ENCODE measurements around the gene RGS6.

The RGS6 gene

GRCh38 chr14:72094844-72095582, 162.8 kb downstream of the RGS6 start:
- TF ChIP-seq POLR2AphosphoS5 (IDR thresholded peaks at IDR 0.05; ENCODE audit: low read depth, low read length) (no peak), SPI1 (IDR thresholded peaks at IDR 0.05; ENCODE audit: low read depth, low read length) (peak; percentile 49)
- FAIRE-seq (no peak), DNase-seq (ENCODE audit: insufficient read length, low spot score) (no peak)

GRCh38 chr14:72097173-72097783, 165.0 kb downstream of the RGS6 start:
- DNase-seq (ENCODE audit: insufficient read length, low spot score) (no peak), FAIRE-seq (no peak)
- TF ChIP-seq TAF1 (IDR thresholded peaks at IDR 0.05; ENCODE audit: low read depth, low read length), result no peak
- no peak for TF ChIP-seq POLR2AphosphoS5 (IDR thresholded peaks at IDR 0.05; ENCODE audit: low read depth, low read length)
- TF ChIP-seq POLR2A (IDR thresholded peaks at IDR 0.05; ENCODE audit: low read depth, low read length), result no peak
- no peak for TF ChIP-seq POU2F2 (IDR thresholded peaks at IDR 0.05; ENCODE audit: low read depth, low read length)
- TF ChIP-seq PAX5 (IDR thresholded peaks at IDR 0.05; ENCODE audit: insufficient read depth, low read length, severe bottlenecking), result no peak
- TF ChIP-seq SPI1 (IDR thresholded peaks at IDR 0.05; ENCODE audit: low read depth, low read length), result no peak

- TF ChIP-seq PAX5 (IDR thresholded peaks at IDR 0.05; ENCODE audit: insufficient read depth, low read length, severe bottlenecking) (no peak), POLR2A (IDR thresholded peaks at IDR 0.05; ENCODE audit: low read depth, low read length) (no peak), SPI1 (IDR thresholded peaks at IDR 0.05; ENCODE audit: low read depth, low read length) (no peak), POLR2AphosphoS5 (IDR thresholded peaks at IDR 0.05; ENCODE audit: low read depth, low read length) (no peak), POU2F2 (IDR thresholded peaks at IDR 0.05; ENCODE audit: low read depth, low read length) (no peak), TAF1 (IDR thresholded peaks at IDR 0.05; ENCODE audit: low read depth, low read length) (no peak)
- DNase-seq (ENCODE audit: insufficient read length, low spot score) (no peak), FAIRE-seq (no peak)
These were observed 166.0 kb downstream of the RGS6 start for GRCh38 chr14:72098210-72098609.

GRCh38 chr14:72099566-72099965, 167.3 kb downstream of the RGS6 start:
- DNase-seq (ENCODE audit: insufficient read length, low spot score), result no peak
- TF ChIP-seq PAX5 (IDR thresholded peaks at IDR 0.05; ENCODE audit: insufficient read depth, low read length, severe bottlenecking) (no peak), POLR2AphosphoS5 (IDR thresholded peaks at IDR 0.05; ENCODE audit: low read depth, low read length) (no peak), TAF1 (IDR thresholded peaks at IDR 0.05; ENCODE audit: low read depth, low read length) (no peak), SPI1 (IDR thresholded peaks at IDR 0.05; ENCODE audit: low read depth, low read length) (no peak), POU2F2 (IDR thresholded peaks at IDR 0.05; ENCODE audit: low read depth, low read length) (no peak), POLR2A (IDR thresholded peaks at IDR 0.05; ENCODE audit: low read depth, low read length) (no peak)
- no peak for FAIRE-seq

- DNase-seq (ENCODE audit: insufficient read length, low spot score) (peak; percentile 4), FAIRE-seq (no peak)
- TF ChIP-seq POU2F2 (IDR thresholded peaks at IDR 0.05; ENCODE audit: low read depth, low read length) (no peak), POLR2A (IDR thresholded peaks at IDR 0.05; ENCODE audit: low read depth, low read length) (no peak), PAX5 (IDR thresholded peaks at IDR 0.05; ENCODE audit: insufficient read depth, low read length, severe bottlenecking) (no peak), TAF1 (IDR thresholded peaks at IDR 0.05; ENCODE audit: low read depth, low read length) (no peak), SPI1 (IDR thresholded peaks at IDR 0.05; ENCODE audit: low read depth, low read length) (no peak), POLR2AphosphoS5 (IDR thresholded peaks at IDR 0.05; ENCODE audit: low read depth, low read length) (no peak)
These were observed 171.9 kb downstream of the RGS6 start for GRCh38 chr14:72104011-72104613.

GRCh38 chr14:72111911-72112310, 179.7 kb downstream of the RGS6 start:
- FAIRE-seq (no peak), DNase-seq (ENCODE audit: insufficient read length, low spot score) (no peak)
- TF ChIP-seq POU2F2 (IDR thresholded peaks at IDR 0.05; ENCODE audit: low read depth, low read length), result no peak
- no peak for TF ChIP-seq POLR2AphosphoS5 (IDR thresholded peaks at IDR 0.05; ENCODE audit: low read depth, low read length)
- no peak for TF ChIP-seq PAX5 (IDR thresholded peaks at IDR 0.05; ENCODE audit: insufficient read depth, low read length, severe bottlenecking)
- no peak for TF ChIP-seq POLR2A (IDR thresholded peaks at IDR 0.05; ENCODE audit: low read depth, low read length)
- no peak for TF ChIP-seq SPI1 (IDR thresholded peaks at IDR 0.05; ENCODE audit: low read depth, low read length)
- TF ChIP-seq TAF1 (IDR thresholded peaks at IDR 0.05; ENCODE audit: low read depth, low read length), result no peak

- TF ChIP-seq POLR2AphosphoS5 (IDR thresholded peaks at IDR 0.05; ENCODE audit: low read depth, low read length), result no peak
- no peak for TF ChIP-seq SPI1 (IDR thresholded peaks at IDR 0.05; ENCODE audit: low read depth, low read length)
- no peak for TF ChIP-seq TAF1 (IDR thresholded peaks at IDR 0.05; ENCODE audit: low read depth, low read length)
- TF ChIP-seq POU2F2 (IDR thresholded peaks at IDR 0.05; ENCODE audit: low read depth, low read length), result no peak
- no peak for TF ChIP-seq PAX5 (IDR thresholded peaks at IDR 0.05; ENCODE audit: insufficient read depth, low read length, severe bottlenecking)
- no peak for TF ChIP-seq POLR2A (IDR thresholded peaks at IDR 0.05; ENCODE audit: low read depth, low read length)
- FAIRE-seq (no peak), DNase-seq (ENCODE audit: insufficient read length, low spot score) (no peak)
These were observed 186.6 kb downstream of the RGS6 start for GRCh38 chr14:72118841-72119240.

GRCh38 chr14:72120315-72120714, 188.1 kb downstream of the RGS6 start:
- TF ChIP-seq SPI1 (IDR thresholded peaks at IDR 0.05; ENCODE audit: low read depth, low read length) (no peak), POLR2A (IDR thresholded peaks at IDR 0.05; ENCODE audit: low read depth, low read length) (no peak), POU2F2 (IDR thresholded peaks at IDR 0.05; ENCODE audit: low read depth, low read length) (no peak), PAX5 (IDR thresholded peaks at IDR 0.05; ENCODE audit: insufficient read depth, low read length, severe bottlenecking) (no peak), TAF1 (IDR thresholded peaks at IDR 0.05; ENCODE audit: low read depth, low read length) (no peak), POLR2AphosphoS5 (IDR thresholded peaks at IDR 0.05; ENCODE audit: low read depth, low read length) (no peak)
- FAIRE-seq (no peak), DNase-seq (ENCODE audit: insufficient read length, low spot score) (no peak)

- no peak for DNase-seq (ENCODE audit: insufficient read length, low spot score)
- TF ChIP-seq POU2F2 (IDR thresholded peaks at IDR 0.05; ENCODE audit: low read depth, low read length) (no peak), TAF1 (IDR thresholded peaks at IDR 0.05; ENCODE audit: low read depth, low read length) (no peak), POLR2A (IDR thresholded peaks at IDR 0.05; ENCODE audit: low read depth, low read length) (no peak), SPI1 (IDR thresholded peaks at IDR 0.05; ENCODE audit: low read depth, low read length) (no peak), PAX5 (IDR thresholded peaks at IDR 0.05; ENCODE audit: insufficient read depth, low read length, severe bottlenecking) (no peak), POLR2AphosphoS5 (IDR thresholded peaks at IDR 0.05; ENCODE audit: low read depth, low read length) (no peak)
- no peak for FAIRE-seq
These were observed 191.5 kb downstream of the RGS6 start for GRCh38 chr14:72123755-72124154.
